ENCODE measurements around the gene CMIP. TPM values are rescaled to one million over a fixed set of nuclear protein-coding genes. Genes with fewer than 3 reads are reported as not detected.
"Not testable (repeated sequence)": the region's sequence is repeated elsewhere in the genome, so short reads cannot be mapped to it uniquely, and the experiment has no call there.

CMIP gene
- total RNA-seq, 1 experiment from 2014 or later = 63.7 TPM

- ATAC-seq (peak; percentile 83), DNase-seq (ENCODE audit: low spot score) (peak; percentile 54)
- TF ChIP-seq E2F5 (CRISPR knock-in tag; IDR thresholded peaks at IDR 0.05) (no peak), ATF2 (CRISPR knock-in tag; IDR thresholded peaks at IDR 0.05; ENCODE audit: borderline replicate concordance, low read depth) (no peak), ZNF671 (CRISPR knock-in tag; IDR thresholded peaks at IDR 0.05) (no peak), CREM (CRISPR knock-in tag; IDR thresholded peaks at IDR 0.05) (no peak), PRDM15 (CRISPR knock-in tag; IDR thresholded peaks at IDR 0.05) (no peak), FOXK1 (CRISPR knock-in tag; IDR thresholded peaks at IDR 0.05) (no peak)
- Mint-ChIP-seq H3K9me3 (peaks cover 5% of the 10 kb centered on the region), H3K27me3 (ENCODE audit: low read depth) (no peaks in the 10 kb centered on the region), H3K4me3 (no peak overlapping the region), H3K27ac (no peak overlapping the region), H3K4me1 (peaks cover 28% of the 10 kb centered on the region), H3K36me3 (peaks cover 6% of the 10 kb centered on the region)
- ChIA-PET POLR2A (no interaction called here), CTCF (interaction anchor here (0.5 to 1.5 kb wide), 3 partner anchors 9 to 64 kb away, joined by 3 to 5 read pairs (median 4); no protein-coding TSS in a partner anchor)
Measured at GRCh38 chr16:81522108-81522701, 77.6 kb downstream of the CMIP start.

GRCh38 chr16:81522851-81523250 lies 78.2 kb downstream of the CMIP start:
- ATAC-seq; DNase-seq (ENCODE audit: low spot score); CTCF ChIA-PET; POLR2A ChIA-PET; H3K27ac Mint-ChIP-seq; H3K27me3 Mint-ChIP-seq (ENCODE audit: low read depth); H3K4me3 Mint-ChIP-seq: not testable (repeated sequence)
- H3K36me3 Mint-ChIP-seq = peaks cover 10% of the 10 kb centered on the region
- peaks cover 28% of the 10 kb centered on the region for H3K4me1 Mint-ChIP-seq
- peaks cover 11% of the 10 kb centered on the region for H3K9me3 Mint-ChIP-seq

- DNase-seq (ENCODE audit: low spot score) = no peak
- POLR2A ChIA-PET = interaction anchor here (1.3 kb wide), 1 partner anchor 53 kb away, joined by 3 read pairs; no protein-coding TSS in a partner anchor
- Mint-ChIP-seq H3K36me3 (peaks cover 17% of the 10 kb centered on the region), H3K4me1 (peaks cover 28% of the 10 kb centered on the region), H3K27me3 (ENCODE audit: low read depth) (no peaks in the 10 kb centered on the region), H3K9me3 (peaks cover 18% of the 10 kb centered on the region), H3K27ac (peak overlapping the region; percentile 69), H3K4me3 (no peak overlapping the region)
- no peak for ATAC-seq
- CTCF ChIA-PET = interaction anchor here (1.4 kb wide), 1 partner anchor 173 kb away, joined by 3 read pairs; no protein-coding TSS in a partner anchor
- no peak for TF ChIP-seq HMGXB4 (CRISPR knock-in tag; IDR thresholded peaks at IDR 0.05)
- no peak for TF ChIP-seq ATF6 (CRISPR knock-in tag; IDR thresholded peaks at IDR 0.05)
- no peak for TF ChIP-seq ZBTB21 (CRISPR knock-in tag; IDR thresholded peaks at IDR 0.05; ENCODE audit: borderline replicate concordance)
- TF ChIP-seq ARID4B (CRISPR knock-in tag; IDR thresholded peaks at IDR 0.05; ENCODE audit: borderline replicate concordance) = no peak
- TF ChIP-seq CREB1 (CRISPR knock-in tag; IDR thresholded peaks at IDR 0.05) = no peak
- no peak for TF ChIP-seq NR1H2 (CRISPR knock-in tag; IDR thresholded peaks at IDR 0.05)
- TF ChIP-seq E2F4 (CRISPR knock-in tag; IDR thresholded peaks at IDR 0.05; ENCODE audit: borderline replicate concordance, low read depth) = no peak
Measured at GRCh38 chr16:81523387-81524115, 78.9 kb downstream of the CMIP start.

Measured in WTC11 (cell line).